DND-41 (cell line): ENCODE data around the gene FSIP1.

Source experiments
- ATAC-seq: fragments of 200-7000 bp; cut with Tn5 transposase; 3 replicates; pipeline ENCODE4 v1.9.1; 2021; ENCODE audit warnings: low read depth; ENCODE audit not compliant: insufficient read depth
- DNase-seq: peaks from one replicate; pipeline ENCODE4 v3.0.0-alpha.2; 2020
- H2AFZ ChIP-seq: 2 replicates; pipeline ENCODE4 v1.6.0; 2012; ENCODE audit warnings: low read depth, low read length
- H3K27ac ChIP-seq: 2 replicates; pipeline ENCODE4 v1.5.1; 2012; ENCODE audit warnings: low read length, inconsistent platforms
- H3K27me3 ChIP-seq: fragments of 200-600 bp; sonication (generic); 2 replicates; pipeline ENCODE4 v1.6.0; 2012; ENCODE audit warnings: low read length, mild to moderate bottlenecking, inconsistent platforms; ENCODE audit not compliant: insufficient read depth, poor library complexity
- H3K36me3 ChIP-seq: 2 replicates; pipeline ENCODE4 v1.5.1; 2012; ENCODE audit warnings: low read length, inconsistent platforms; ENCODE audit not compliant: insufficient read depth
- H3K4me1 ChIP-seq: 2 replicates; pipeline ENCODE4 v1.5.1; 2012; ENCODE audit warnings: mild to moderate bottlenecking, low read length; ENCODE audit not compliant: insufficient read depth
- H3K4me2 ChIP-seq: 2 replicates; pipeline ENCODE4 v1.6.0; 2012; ENCODE audit warnings: mild to moderate bottlenecking, moderate library complexity, low read length, inconsistent platforms; ENCODE audit not compliant: insufficient read depth
- H3K4me3 ChIP-seq, 2 experiments: fragments of 200-600 bp in 1 of 2; shearing (Covaris generic) in 1 of 2; 2 replicates each; pipeline ENCODE4 v1.5.1; 2012 to 2016; ENCODE audit warnings: inconsistent platforms in 2 of 2, low read length in 2 of 2, mild to moderate bottlenecking in 2 of 2, low read depth in 1 of 2, moderate library complexity in 1 of 2
- H3K79me2 ChIP-seq: 2 replicates; pipeline ENCODE4 v1.6.0; 2012; ENCODE audit warnings: low read length, inconsistent platforms; ENCODE audit not compliant: insufficient read depth
- H3K9ac ChIP-seq: 2 replicates; pipeline ENCODE4 v1.6.0; 2012; ENCODE audit warnings: low read depth, mild to moderate bottlenecking, inconsistent platforms, low read length, moderate library complexity
- H3K9me3 ChIP-seq: 2 replicates; pipeline ENCODE4 v1.5.1; 2012; ENCODE audit warnings: low read length, moderate library complexity, mild to moderate bottlenecking, inconsistent platforms; ENCODE audit not compliant: insufficient read depth, severe bottlenecking
- H4K20me1 ChIP-seq: 2 replicates; pipeline ENCODE4 v1.6.0; 2012; ENCODE audit warnings: low read length; ENCODE audit not compliant: insufficient read depth
- CTCF ChIP-seq: IDR thresholded peaks from 2 replicates; pipeline ENCODE4 v1.5.1; 2012; ENCODE audit warnings: borderline replicate concordance, low read length, moderate library complexity, mild to moderate bottlenecking; ENCODE audit not compliant: poor library complexity, severe bottlenecking; ENCODE audit errors: extremely low read depth
- EZH2 ChIP-seq: IDR thresholded peaks from 3 replicates; pipeline ENCODE4 v1.6.1; 2012; ENCODE audit warnings: borderline replicate concordance, low read depth, mild to moderate bottlenecking, moderate library complexity, low read length, inconsistent platforms; ENCODE audit not compliant: severe bottlenecking

The FSIP1 gene

GRCh38 chr15:39669661-39670060 lies 113.0 kb downstream of the FSIP1 start:
- Histone ChIP-seq H4K20me1 (no peaks in the 10 kb centered on the region), H3K9me3 (no peaks in the 10 kb centered on the region), H3K27me3 (peaks cover 9% of the 10 kb centered on the region), H3K4me3 (no peak overlapping the region), H3K36me3 (no peaks in the 10 kb centered on the region), H3K4me1 (no peaks in the 10 kb centered on the region), H3K27ac (no peak overlapping the region), H3K79me2 (no peaks in the 10 kb centered on the region), H3K9ac (no peak overlapping the region), H2AFZ (no peak overlapping the region), H3K4me2 (no peak overlapping the region)
- TF ChIP-seq CTCF (no peak), EZH2 (no peak)
- DNase-seq (no peak), ATAC-seq (no peak)

- no peaks in the 10 kb centered on the region for H4K20me1 ChIP-seq
- peaks cover 11% of the 10 kb centered on the region for H3K27me3 ChIP-seq
- no peaks in the 10 kb centered on the region for H3K4me1 ChIP-seq
- ATAC-seq (no peak), DNase-seq (no peak)
- no peak overlapping the region for H3K4me3 ChIP-seq
- no peak overlapping the region for H3K4me2 ChIP-seq
- H3K9me3 ChIP-seq = no peaks in the 10 kb centered on the region
- TF ChIP-seq EZH2 (no peak), CTCF (no peak)
- no peak overlapping the region for H3K27ac ChIP-seq
- no peaks in the 10 kb centered on the region for H3K36me3 ChIP-seq
- H2AFZ ChIP-seq = no peak overlapping the region
- no peaks in the 10 kb centered on the region for H3K79me2 ChIP-seq
- no peak overlapping the region for H3K9ac ChIP-seq
Observed at GRCh38 chr15:39669241-39669640, 113.4 kb downstream of the FSIP1 start.

GRCh38 chr15:39668457-39668856 lies 114.2 kb downstream of the FSIP1 start:
- Histone ChIP-seq H3K79me2 (no peaks in the 10 kb centered on the region), H3K4me1 (no peaks in the 10 kb centered on the region), H3K4me2 (no peak overlapping the region), H2AFZ (no peak overlapping the region), H3K27ac (no peak overlapping the region), H3K4me3 (no peak overlapping the region), H3K9me3 (no peaks in the 10 kb centered on the region), H3K36me3 (no peaks in the 10 kb centered on the region), H3K9ac (no peak overlapping the region), H3K27me3 (peaks cover 11% of the 10 kb centered on the region), H4K20me1 (no peaks in the 10 kb centered on the region)
- DNase-seq = no peak
- no peak for ATAC-seq
- no peak for TF ChIP-seq CTCF
- TF ChIP-seq EZH2 = no peak
